ENCODE data around the gene CCL5.

DNA sequence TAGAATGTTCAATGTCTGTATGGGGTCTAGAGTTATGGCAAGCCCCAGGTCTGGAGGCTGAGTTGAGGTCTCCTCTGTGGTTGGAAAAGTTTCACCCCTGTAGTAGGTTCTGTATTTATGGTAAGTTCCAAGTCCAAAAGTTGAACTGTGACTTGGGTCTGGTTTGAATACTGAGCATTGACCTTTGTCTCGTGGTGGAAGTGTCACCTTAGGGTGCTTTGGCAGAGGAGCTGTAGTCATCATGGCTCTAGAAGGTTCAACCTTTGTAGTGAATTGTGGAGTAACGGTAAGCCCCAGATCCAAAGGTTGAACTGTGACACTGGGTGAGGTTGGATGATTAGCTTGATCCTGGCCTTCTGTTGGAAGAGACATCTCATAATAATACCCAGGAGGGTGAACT lies 32.8 kb upstream of the CCL5 start:
- TF ChIP-seq, protein P1, sequence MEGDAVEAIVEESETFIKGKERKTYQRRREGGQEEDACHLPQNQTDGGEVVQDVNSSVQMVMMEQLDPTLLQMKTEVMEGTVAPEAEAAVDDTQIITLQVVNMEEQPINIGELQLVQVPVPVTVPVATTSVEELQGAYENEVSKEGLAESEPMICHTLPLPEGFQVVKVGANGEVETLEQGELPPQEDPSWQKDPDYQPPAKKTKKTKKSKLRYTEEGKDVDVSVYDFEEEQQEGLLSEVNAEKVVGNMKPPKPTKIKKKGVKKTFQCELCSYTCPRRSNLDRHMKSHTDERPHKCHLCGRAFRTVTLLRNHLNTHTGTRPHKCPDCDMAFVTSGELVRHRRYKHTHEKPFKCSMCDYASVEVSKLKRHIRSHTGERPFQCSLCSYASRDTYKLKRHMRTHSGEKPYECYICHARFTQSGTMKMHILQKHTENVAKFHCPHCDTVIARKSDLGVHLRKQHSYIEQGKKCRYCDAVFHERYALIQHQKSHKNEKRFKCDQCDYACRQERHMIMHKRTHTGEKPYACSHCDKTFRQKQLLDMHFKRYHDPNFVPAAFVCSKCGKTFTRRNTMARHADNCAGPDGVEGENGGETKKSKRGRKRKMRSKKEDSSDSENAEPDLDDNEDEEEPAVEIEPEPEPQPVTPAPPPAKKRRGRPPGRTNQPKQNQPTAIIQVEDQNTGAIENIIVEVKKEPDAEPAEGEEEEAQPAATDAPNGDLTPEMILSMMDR (IDR thresholded peaks at IDR 0.05) = no peak
- TF ChIP-seq POLR2AphosphoS5 (IDR thresholded peaks at IDR 0.05) = no peak
- TF ChIP-seq EP300 (IDR thresholded peaks at IDR 0.05) = no peak
- no peak for TF ChIP-seq POLR2A (IDR thresholded peaks at IDR 0.05)

All from sigmoid colon (tissue), 4 donors.